ENCODE measurements around the gene BOD1.
A peak's percentile ranks its signal among the peaks of the same experiment; 100 is the strongest.

The BOD1 gene

GRCh38 chr5:173616577-173617118 is at the start of gene BOD1:
BOD1 (minus strand) TSS chr5:173616650; CDS start chr5:173616436, 214 bp downstream.
- DNase-seq (ENCODE audit: low spot score), result peak; percentile 98

- no peak for DNase-seq (ENCODE audit: low spot score)
Measured at GRCh38 chr5:173665326-173665725, 48.9 kb upstream of the BOD1 start.

- no peak for DNase-seq (ENCODE audit: low spot score)
Measured at GRCh38 chr5:173664154-173664526, 47.7 kb upstream of the BOD1 start.

- no peak for DNase-seq (ENCODE audit: low spot score)
Measured at GRCh38 chr5:173663352-173664153, 47.1 kb upstream of the BOD1 start.

GRCh38 chr5:173662581-173663351 is 46.3 kb upstream of the BOD1 start:
- no peak for DNase-seq (ENCODE audit: low spot score)

- DNase-seq (ENCODE audit: low spot score), result no peak
Measured at GRCh38 chr5:173660481-173661280, 44.2 kb upstream of the BOD1 start.

DNA sequence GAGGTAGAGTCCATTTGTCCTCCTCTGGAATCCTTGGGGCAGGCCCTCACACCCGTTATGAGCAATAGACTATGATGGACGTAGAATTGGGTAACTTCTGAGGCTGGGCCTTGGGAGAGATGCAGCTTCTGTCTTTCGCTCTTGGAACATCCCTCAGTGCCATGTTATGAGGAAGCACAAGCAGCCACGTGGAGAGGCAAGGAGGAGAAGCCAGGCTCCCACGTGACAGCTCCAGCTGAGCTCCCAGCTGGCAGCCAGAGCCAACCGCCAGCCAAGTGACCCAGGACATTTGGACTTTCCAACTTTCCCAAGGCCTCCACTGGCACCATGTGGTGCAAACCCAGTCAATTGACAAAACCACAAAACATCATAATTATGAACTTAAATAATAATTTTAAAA is 43.0 kb upstream of the BOD1 start:
- DNase-seq (ENCODE audit: low spot score), result no peak

DNA sequence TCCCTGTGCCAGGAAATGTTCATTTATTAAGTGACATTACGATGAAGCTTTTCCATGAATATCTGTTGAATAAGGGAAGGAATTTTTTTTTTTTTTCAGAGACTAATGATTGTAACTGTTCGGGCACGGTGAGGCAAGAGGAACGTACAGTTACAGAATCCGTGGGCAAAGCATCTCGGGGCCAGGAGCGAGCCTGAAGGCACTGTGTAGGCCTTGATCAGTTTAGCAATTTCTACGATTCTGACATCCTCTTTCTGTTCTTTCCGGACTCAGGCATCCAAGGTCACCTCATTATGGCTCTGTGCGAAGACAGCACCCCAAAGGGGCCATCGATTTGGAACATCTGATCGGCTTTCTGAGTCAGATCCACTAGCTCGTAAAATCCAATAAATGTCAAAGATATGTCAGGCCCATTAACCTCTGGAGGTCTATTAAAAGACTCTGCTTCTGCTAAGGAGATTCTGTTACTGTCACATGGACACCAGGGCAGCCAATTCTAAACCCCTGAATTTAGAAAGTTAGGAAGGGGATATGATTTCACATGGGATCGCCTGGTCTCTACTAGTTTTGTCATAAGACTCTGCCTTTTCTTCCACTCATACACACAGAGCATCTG is 41.4 kb upstream of the BOD1 start:
- no peak for DNase-seq (ENCODE audit: low spot score)

DNA sequence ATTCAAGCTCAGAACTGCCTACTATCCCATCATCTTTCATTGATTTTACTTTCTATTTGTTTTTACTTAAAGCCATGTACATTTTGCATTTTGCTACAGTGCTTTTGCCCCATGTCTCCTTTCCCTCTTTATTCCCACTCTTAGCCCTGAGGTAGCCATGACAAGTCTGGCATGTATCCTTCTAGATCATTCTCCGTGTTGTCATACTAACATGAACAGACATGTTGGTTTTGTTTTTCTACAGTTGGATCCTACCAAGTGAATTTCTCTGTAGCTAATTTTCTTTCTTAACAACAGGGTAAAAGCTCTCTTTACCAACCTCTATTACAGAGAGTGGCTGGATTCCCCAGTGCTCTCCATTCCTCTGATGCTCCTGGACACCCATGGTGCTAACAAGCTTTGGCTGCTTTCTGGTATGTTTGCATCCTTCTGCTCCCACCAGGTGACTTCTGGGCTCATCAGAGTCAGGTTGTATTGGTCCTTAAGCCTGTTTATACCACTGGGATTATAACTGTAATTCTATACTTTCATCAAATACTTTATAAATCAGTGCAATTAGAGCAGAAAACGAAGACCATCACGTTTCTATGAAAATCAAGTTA is 38.8 kb upstream of the BOD1 start:
- no peak for DNase-seq (ENCODE audit: low spot score)

DNA sequence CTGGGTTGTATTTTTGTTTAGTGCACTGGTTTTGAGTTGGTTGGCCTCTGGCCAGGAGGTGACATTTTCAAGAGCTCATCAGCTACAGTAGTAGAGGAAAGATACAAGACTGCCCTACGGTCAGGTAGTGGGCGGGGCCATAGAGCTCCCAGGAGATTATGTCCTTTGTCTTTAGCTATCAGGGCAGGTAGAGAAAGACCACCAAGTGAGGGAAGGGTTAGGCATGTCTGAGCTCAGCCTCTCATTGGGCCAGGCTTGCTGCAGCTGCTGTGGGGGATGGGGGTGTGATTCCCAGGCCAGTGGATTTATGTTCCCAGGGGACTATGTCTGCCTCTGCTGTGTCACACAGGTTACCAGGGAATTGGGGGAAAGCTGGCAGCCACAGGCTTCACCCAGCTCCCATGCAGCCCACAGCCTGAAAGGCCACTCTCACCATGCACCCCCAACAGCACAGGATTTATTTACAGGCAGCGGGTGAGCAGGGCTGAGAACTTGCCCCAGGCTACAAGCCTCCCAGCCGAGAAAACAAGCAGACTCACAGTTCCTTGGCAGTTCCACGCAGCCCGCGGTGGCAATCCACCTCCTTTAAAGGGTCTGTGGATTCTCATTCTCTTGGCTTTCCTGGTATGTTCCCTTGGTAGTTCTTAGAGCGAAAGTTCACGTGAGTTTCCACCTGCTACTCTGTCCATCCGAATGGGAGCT is 37.5 kb upstream of the BOD1 start:
- no peak for DNase-seq (ENCODE audit: low spot score)

DNA sequence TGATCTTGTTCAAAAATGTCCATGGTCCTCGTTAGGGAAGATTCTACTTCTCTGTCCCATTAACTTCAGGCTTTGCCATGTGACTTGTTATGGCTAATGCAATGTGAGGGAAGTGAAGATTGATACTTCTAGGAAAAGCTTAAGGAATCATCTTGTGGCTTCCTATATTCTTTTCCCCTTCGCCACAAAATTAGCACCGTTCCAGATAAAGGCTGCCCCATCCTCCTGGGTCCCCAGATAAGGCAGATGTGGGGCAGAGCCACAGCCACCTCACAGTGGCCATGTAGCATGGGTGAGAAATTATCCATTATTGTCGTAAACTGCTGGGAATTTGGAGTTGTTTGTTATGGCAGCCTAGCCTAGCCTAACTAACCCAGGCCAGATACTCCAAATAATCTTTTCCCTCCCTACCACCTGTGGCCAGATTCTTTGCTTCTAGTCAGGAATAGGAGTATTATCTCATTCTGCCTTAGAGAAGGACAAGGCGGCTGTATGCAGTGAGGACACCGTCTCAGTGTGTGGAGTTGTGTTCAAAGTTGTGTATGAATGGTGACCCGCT is 31.9 kb upstream of the BOD1 start:
- DNase-seq (ENCODE audit: low spot score), result no peak

GRCh38 chr5:173646692-173647091 is 30.2 kb upstream of the BOD1 start:
- DNase-seq (ENCODE audit: low spot score), result no peak

DNA sequence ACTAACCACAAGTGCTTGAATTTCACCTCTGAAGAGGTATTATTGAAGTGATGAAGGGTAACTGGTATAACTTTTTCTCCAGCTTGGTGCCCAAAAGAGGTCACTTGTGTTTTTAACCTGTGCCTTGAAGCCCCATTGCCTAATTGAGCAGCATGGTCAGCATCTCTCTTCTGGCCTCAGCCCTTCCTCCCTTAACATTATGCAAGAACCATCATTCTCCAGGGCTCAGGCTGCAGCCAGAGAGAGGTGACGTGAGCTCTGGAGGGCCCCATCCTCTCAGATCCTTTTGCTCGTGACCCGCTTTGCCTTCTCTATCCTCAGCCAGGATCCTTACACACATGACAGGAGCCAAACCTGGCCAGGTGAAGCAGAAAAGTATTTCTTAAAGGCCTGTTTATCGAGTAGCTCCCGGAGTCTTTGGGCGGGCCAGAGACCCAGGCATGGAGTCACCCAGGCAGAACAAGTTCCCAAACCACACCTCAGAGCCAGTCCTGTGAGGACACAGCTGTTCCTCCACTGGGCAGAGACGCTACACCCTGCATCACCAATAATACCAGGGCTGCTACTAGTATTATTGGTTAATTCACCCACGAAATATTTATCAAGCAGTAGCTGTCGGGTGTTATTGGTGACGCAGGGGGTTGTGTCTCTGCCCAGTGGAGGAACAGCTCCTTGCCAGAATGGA is 29.6 kb upstream of the BOD1 start:
- no peak for DNase-seq (ENCODE audit: low spot score)

GRCh38 chr5:173645437-173645807 is 29.0 kb upstream of the BOD1 start:
- no peak for DNase-seq (ENCODE audit: low spot score)

GRCh38 chr5:173644673-173645436 is 28.4 kb upstream of the BOD1 start:
- no peak for DNase-seq (ENCODE audit: low spot score)

GRCh38 chr5:173643964-173644363 is 27.5 kb upstream of the BOD1 start:
- no peak for DNase-seq (ENCODE audit: low spot score)

DNA sequence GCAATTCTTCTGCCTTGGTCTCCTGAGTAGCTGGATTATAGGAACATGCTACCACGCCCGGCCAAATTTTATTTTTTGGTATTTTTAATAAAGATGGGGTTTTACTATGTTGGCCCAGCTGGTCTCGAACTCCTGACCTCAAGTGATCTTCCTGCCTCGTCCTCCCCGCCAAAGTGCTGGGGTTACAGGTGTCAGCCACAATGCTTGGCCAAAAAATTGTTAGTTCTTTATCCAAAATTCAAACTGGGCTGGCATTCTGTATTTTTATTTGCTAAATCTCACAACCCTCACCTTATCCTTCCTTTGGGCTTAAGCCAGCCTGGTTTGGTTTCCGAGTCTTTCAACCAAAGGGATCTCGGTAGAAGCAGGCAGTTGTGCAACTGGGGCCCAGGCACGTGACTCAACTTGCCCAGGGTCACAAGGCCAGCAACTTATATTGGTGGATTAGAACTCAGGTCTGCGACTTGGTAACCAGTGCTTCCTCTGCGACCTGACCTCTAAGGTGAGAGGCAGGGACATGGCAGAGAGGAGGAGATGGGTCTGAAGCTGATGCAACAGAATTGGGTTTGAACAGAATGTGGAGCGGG is 26.5 kb upstream of the BOD1 start:
- DNase-seq (ENCODE audit: low spot score), result no peak

DNA sequence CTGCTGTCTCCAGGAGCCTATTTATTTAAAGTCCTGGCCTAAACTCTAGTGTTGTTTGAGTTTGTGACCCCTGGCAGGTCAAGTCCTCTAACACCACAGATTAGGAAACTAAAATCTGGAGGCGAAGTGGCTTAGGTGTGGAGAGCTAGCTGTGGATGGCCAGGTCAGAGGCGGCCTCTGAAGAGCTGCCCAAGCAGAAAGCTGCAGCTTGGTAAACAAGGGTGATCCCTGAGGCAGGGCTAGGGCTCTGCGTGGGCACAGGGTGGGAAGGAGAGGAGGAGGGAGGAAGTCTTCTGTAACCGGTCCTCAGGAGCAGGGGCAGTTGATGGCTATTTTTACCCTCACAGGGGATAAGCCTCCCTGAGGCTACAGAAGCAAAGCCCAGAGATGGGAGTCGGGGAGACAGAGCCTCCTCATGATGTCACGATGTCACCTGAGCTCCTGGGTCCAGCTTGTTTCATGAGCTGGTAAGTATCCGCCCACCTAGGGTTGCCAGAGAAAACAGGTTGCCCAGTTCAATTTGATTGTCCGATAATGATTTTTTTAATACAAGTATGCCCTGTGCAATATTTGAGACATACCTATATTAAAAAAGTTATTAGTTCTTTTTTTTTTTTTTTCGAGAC is 25.9 kb upstream of the BOD1 start:
- no peak for DNase-seq (ENCODE audit: low spot score)
